ENCODE measurements around the gene ABCF2. TPM values are rescaled to one million over a fixed set of nuclear protein-coding genes. Genes with fewer than 3 reads are reported as not detected.

The ABCF2 gene
- total and polyA plus RNA-seq, 10 of the 15 experiments (the other 5 are each of a cell fraction or from before 2014, with no cell fraction given), result 29.3 to 76.3 (median 57.1) TPM

- no peak for TF ChIP-seq ZBTB40 (IDR thresholded peaks at IDR 0.05; ENCODE audit: borderline replicate concordance)
- no peak for TF ChIP-seq ASH2L (IDR thresholded peaks at IDR 0.05; ENCODE audit: borderline replicate concordance, low read depth)
- TF ChIP-seq KDM1A (IDR thresholded peaks at IDR 0.05; ENCODE audit: borderline replicate concordance), result no peak
- TF ChIP-seq POLR2A (IDR thresholded peaks at IDR 0.05; ENCODE audit: low read depth, low read length), result no peak
- no peak for TF ChIP-seq CEBPZ (IDR thresholded peaks at IDR 0.05; ENCODE audit: low read depth, low read length)
Measured at GRCh38 chr7:151178831-151179230, 48.2 kb downstream of the ABCF2 start (continued).

- BruUV-seq (replicated peaks), result no TSS peak
- Histone ChIP-seq H3K36me3 (ENCODE audit: control insufficient read depth in 2 of 2, insufficient read depth in 2 of 2, low read length in 1 of 2) (no peaks in the 10 kb centered on the region), H4K20me1 (ENCODE audit: control insufficient read depth, insufficient read depth) (no peaks in the 10 kb centered on the region), H3K27me3 (replicated peaks in 1 of 2; ENCODE audit: control insufficient read depth in 2 of 2, insufficient read depth in 2 of 2, low read length in 1 of 2) (peaks cover 0 to 4% of the 10 kb centered on the region in 2 experiments; a peak in 3 of 4 replicates), H3K4me2 (ENCODE audit: control insufficient read depth, insufficient read depth) (no peak overlapping the region), H3K9ac (ENCODE audit: control insufficient read depth, insufficient read depth, low read length) (no peak overlapping the region), H3K9me3 (replicated peaks; ENCODE audit: control insufficient read depth, insufficient read depth, low read length) (no peaks in the 10 kb centered on the region), H3K4me3 (no peak overlapping the region), H3K4me1 (ENCODE audit: control insufficient read depth, insufficient read depth, low read length) (no peaks in the 10 kb centered on the region), H3K79me2 (ENCODE audit: control insufficient read depth, insufficient read depth, low read length) (no peaks in the 10 kb centered on the region), H2AFZ (ENCODE audit: control insufficient read depth, low read depth, low read length) (no peak overlapping the region), H3K27ac (ENCODE audit: control insufficient read depth, insufficient read depth) (no peak overlapping the region)
- 31% methylated on average over 9 of the region's 9 CpGs for WGBS (ENCODE audit: insufficient coverage, insufficient replicate concordance, low lambda C conversion rate, missing lambda C conversion rate)
- RAD21 ChIA-PET (ENCODE audit: unreplicated experiment), result no interaction called here
- CTCF ChIA-PET, result interaction anchor here (1.0 to 1.7 kb wide), 2 partner anchors 12 kb away, joined by 3 to 5 read pairs; no protein-coding TSS in a partner anchor
- intact Hi-C loops (cut with micrococcal nuclease; ENCODE audit: unreplicated experiment) (no loop called here), in situ Hi-C loops (cut with MboI) (no loop called here)
- DNase-seq (ENCODE audit: low read depth, low spot score), result no peak
- TF ChIP-seq WRNIP1 (IDR thresholded peaks at IDR 0.05; ENCODE audit: borderline replicate concordance, low read depth, low read length) (no peak), SKIL (IDR thresholded peaks at IDR 0.05; ENCODE audit: low read depth, poor library complexity, severe bottlenecking) (no peak), CHD2 (IDR thresholded peaks at IDR 0.05; ENCODE audit: borderline replicate concordance, low read depth, low read length) (no peak), ZNF217 (IDR thresholded peaks at IDR 0.05) (no peak), NBN (IDR thresholded peaks at IDR 0.05) (no peak), ZBED1 (IDR thresholded peaks at IDR 0.05; ENCODE audit: borderline replicate concordance) (no peak)
- SMC1A ChIA-PET (ENCODE audit: uncharacterized antibody, unreplicated experiment), result no interaction called here
- POLR2A ChIA-PET, result no interaction called here
- ATAC-seq, result no peak
- no peak for FAIRE-seq
Measured at GRCh38 chr7:151178236-151178635, 48.8 kb downstream of the ABCF2 start.
